ENCODE data around the gene FNDC3B. TPM values are rescaled to one million over a fixed set of nuclear protein-coding genes. Genes with fewer than 3 reads are reported as not detected.

Gene FNDC3B
- total RNA-seq, 1 experiment from 2014 or later, result 48.6 TPM

DNA sequence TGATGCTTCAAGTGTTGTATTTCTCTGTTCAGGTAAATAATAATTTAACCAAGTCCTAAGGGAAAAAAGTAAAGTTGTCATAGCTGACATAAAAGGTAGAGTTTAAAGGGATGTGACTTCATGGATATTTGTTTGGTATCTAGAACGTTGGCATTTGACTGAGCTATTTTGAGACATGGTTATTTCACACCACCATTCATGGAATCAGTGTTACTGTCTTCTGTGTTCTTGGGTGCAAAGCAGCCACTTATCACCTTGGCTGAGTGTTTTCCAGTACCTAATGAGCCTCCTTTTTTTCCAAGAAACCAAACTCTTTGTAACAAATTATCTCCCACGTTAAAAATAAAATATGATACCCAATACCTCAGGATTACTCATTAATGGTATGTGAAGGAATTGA is 253.0 kb downstream of the FNDC3B start:
- Histone ChIP-seq H3K4me3 (ENCODE audit: low read length) (no peak overlapping the region), H3K79me2 (ENCODE audit: low read length) (no peaks in the 10 kb centered on the region), H3K4me1 (ENCODE audit: insufficient read depth, low read length) (no peaks in the 10 kb centered on the region), H4K20me1 (ENCODE audit: low read length) (peaks cover 4% of the 10 kb centered on the region; the same call in 1 of the 2 replicates), H3K9ac (ENCODE audit: low read length) (no peak overlapping the region), H3K9me3 (ENCODE audit: low read length) (no peaks in the 10 kb centered on the region), H3K4me2 (ENCODE audit: low read length) (no peak overlapping the region), H3F3A (ENCODE audit: low read length, unreplicated experiment) (no peaks in the 10 kb centered on the region), H3K27me3 (ENCODE audit: low read length) (no peaks in the 10 kb centered on the region), H3K36me3 (ENCODE audit: low read depth, low read length) (peaks cover 34% of the 10 kb centered on the region), H3K9me2 (replicated peaks; ENCODE audit: low read length) (no peaks in the 10 kb centered on the region), H3K27ac (ENCODE audit: low read length) (no peak overlapping the region), H2AFZ (ENCODE audit: low read length) (no peak overlapping the region)
- intact Hi-C loops (cut with micrococcal nuclease), result no loop called here
- ATAC-seq (no peak), DNase-seq (no peak)
- CTCF ChIA-PET, result no interaction called here
- BruUV-seq (replicated peaks), result no TSS peak
- POLR2A ChIA-PET (ENCODE audit: unreplicated experiment), result no interaction called here
- TF ChIP-seq EZH2phosphoT487 (IDR thresholded peaks at IDR 0.05; ENCODE audit: borderline replicate concordance, low read length), result no peak
- TF ChIP-seq EZH2 (IDR thresholded peaks at IDR 0.05; ENCODE audit: low read length, unreplicated experiment), result no peak
- TF ChIP-seq, protein P1, sequence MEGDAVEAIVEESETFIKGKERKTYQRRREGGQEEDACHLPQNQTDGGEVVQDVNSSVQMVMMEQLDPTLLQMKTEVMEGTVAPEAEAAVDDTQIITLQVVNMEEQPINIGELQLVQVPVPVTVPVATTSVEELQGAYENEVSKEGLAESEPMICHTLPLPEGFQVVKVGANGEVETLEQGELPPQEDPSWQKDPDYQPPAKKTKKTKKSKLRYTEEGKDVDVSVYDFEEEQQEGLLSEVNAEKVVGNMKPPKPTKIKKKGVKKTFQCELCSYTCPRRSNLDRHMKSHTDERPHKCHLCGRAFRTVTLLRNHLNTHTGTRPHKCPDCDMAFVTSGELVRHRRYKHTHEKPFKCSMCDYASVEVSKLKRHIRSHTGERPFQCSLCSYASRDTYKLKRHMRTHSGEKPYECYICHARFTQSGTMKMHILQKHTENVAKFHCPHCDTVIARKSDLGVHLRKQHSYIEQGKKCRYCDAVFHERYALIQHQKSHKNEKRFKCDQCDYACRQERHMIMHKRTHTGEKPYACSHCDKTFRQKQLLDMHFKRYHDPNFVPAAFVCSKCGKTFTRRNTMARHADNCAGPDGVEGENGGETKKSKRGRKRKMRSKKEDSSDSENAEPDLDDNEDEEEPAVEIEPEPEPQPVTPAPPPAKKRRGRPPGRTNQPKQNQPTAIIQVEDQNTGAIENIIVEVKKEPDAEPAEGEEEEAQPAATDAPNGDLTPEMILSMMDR (conservative IDR thresholded peaks at IDR 0.05; ENCODE audit: low read depth, low read length), result no peak

DNA sequence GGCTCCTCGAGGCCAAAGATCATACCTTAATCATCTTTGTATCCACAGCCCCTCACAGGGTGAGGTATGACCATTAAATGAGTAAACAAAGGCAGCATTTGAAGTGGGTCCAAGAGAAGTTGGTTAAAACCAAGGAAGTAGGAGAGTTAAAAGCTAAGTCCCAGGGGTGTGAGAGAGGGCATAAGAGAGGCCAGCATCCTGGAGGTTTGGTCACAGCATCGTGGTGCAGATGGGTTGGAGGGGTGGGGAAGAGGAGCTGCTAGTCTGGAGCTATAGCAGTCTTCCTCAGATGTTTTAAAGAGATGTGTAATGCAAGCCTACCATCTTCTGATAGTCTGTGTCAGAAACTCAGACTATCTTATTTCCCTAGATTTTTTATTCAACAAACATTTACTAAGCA is 253.7 kb downstream of the FNDC3B start:
- no peak overlapping the region for H3K27ac ChIP-seq (ENCODE audit: low read length)
- H3K4me2 ChIP-seq (ENCODE audit: low read length), result no peak overlapping the region
- DNase-seq, result no peak
- no peak overlapping the region for H2AFZ ChIP-seq (ENCODE audit: low read length)
- H3K9me3 ChIP-seq (ENCODE audit: low read length), result no peaks in the 10 kb centered on the region
- H3K27me3 ChIP-seq (ENCODE audit: low read length), result no peaks in the 10 kb centered on the region
- intact Hi-C loops (cut with micrococcal nuclease), result no loop called here
- H3K9me2 ChIP-seq (replicated peaks; ENCODE audit: low read length), result no peaks in the 10 kb centered on the region
- H3K9ac ChIP-seq (ENCODE audit: low read length), result no peak overlapping the region
- CTCF ChIA-PET, result no interaction called here
- H3K4me3 ChIP-seq (ENCODE audit: low read length), result no peak overlapping the region
- peaks cover 5% of the 10 kb centered on the region; the same call in 1 of the 2 replicates for H3K4me1 ChIP-seq (ENCODE audit: insufficient read depth, low read length)
- H3K36me3 ChIP-seq (ENCODE audit: low read depth, low read length), result peaks cover 27% of the 10 kb centered on the region
- no peaks in the 10 kb centered on the region for H3K79me2 ChIP-seq (ENCODE audit: low read length)
- POLR2A ChIA-PET (ENCODE audit: unreplicated experiment), result no interaction called here
- TF ChIP-seq EZH2 (IDR thresholded peaks at IDR 0.05; ENCODE audit: low read length, unreplicated experiment), result no peak
- no peak for TF ChIP-seq EZH2phosphoT487 (IDR thresholded peaks at IDR 0.05; ENCODE audit: borderline replicate concordance, low read length)
- H4K20me1 ChIP-seq (ENCODE audit: low read length), result peaks cover 4% of the 10 kb centered on the region; the same call in 1 of the 2 replicates
- no peak for ATAC-seq
- no peaks in the 10 kb centered on the region for H3F3A ChIP-seq (ENCODE audit: low read length, unreplicated experiment)
- BruUV-seq (replicated peaks), result no TSS peak

DNA sequence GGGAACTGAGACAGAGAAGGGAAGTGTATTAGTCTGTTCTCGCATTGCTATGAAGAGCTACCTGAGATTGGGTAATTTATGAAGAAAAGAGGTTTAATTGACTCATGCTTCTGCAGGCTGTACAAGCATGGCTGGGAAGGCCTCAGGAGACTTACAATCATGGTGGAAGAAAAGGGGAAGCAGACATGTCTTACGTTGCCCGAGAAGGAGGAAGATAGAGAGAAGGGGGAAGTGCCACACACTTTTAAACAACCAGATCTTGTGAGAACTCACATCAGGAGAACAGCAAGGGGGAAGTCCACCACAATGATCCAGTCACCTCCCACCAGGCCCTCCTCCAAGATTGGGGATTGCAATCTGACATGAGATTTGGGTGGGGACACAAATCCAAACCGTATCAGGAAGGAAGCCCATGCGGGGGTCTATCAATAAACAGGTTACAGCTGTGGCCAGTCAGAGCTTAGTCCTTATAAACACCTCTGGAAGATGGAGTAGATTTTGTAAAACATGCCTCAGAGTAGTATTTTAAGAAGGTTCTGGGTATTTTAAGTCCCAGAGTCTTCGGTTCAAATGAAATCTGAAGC is 254.9 kb downstream of the FNDC3B start:
- no peak overlapping the region for H3K4me3 ChIP-seq (ENCODE audit: low read length)
- peaks cover 14% of the 10 kb centered on the region for H3K4me1 ChIP-seq (ENCODE audit: insufficient read depth, low read length)
- POLR2A ChIA-PET (ENCODE audit: unreplicated experiment), result no interaction called here
- ATAC-seq (no peak), DNase-seq (no peak)
- intact Hi-C loops (cut with micrococcal nuclease), result no loop called here
- no peaks in the 10 kb centered on the region for H3K9me2 ChIP-seq (replicated peaks; ENCODE audit: low read length)
- CTCF ChIA-PET, result no interaction called here
- no peaks in the 10 kb centered on the region for H3F3A ChIP-seq (ENCODE audit: low read length, unreplicated experiment)
- H2AFZ ChIP-seq (ENCODE audit: low read length), result no peak overlapping the region
- no peaks in the 10 kb centered on the region for H3K9me3 ChIP-seq (ENCODE audit: low read length)
- no peaks in the 10 kb centered on the region for H3K79me2 ChIP-seq (ENCODE audit: low read length)
- no TSS peak for BruUV-seq (replicated peaks)
- no peak overlapping the region for H3K27ac ChIP-seq (ENCODE audit: low read length)
- TF ChIP-seq, protein P1 (conservative IDR thresholded peaks at IDR 0.05; ENCODE audit: low read depth, low read length), result no peak
- TF ChIP-seq EZH2phosphoT487 (IDR thresholded peaks at IDR 0.05; ENCODE audit: borderline replicate concordance, low read length), result no peak
- TF ChIP-seq EZH2 (IDR thresholded peaks at IDR 0.05; ENCODE audit: low read length, unreplicated experiment), result no peak
- H3K36me3 ChIP-seq (ENCODE audit: low read depth, low read length), result peaks cover 25% of the 10 kb centered on the region
- no peak overlapping the region for H3K9ac ChIP-seq (ENCODE audit: low read length)
- H3K4me2 ChIP-seq (ENCODE audit: low read length), result no peak overlapping the region
- peaks cover 4% of the 10 kb centered on the region; the same call in 1 of the 2 replicates for H4K20me1 ChIP-seq (ENCODE audit: low read length)
- H3K27me3 ChIP-seq (ENCODE audit: low read length), result no peaks in the 10 kb centered on the region
